Left renal pelvis (tissue), 4 donors: ENCODE results near the gene LMX1B. TPM values are rescaled to one million over a fixed set of nuclear protein-coding genes. Genes with fewer than 3 reads are reported as not detected.

Source experiments
- DNase-seq, 4 donors: peaks; one replicate each; pipeline ENCODE4 v3.0.0-alpha.2; 2013; ENCODE audit warnings: low read depth in 4 of 4, low spot score in 3 of 4
- polyA plus RNA-seq, 4 donors: library from polyadenylated mRNA; unstranded; fragments of 120-200 nt; gene quantifications; one replicate each; pipeline ENCODE4 v1.2.1, GENCODE V29; 2013; ENCODE audit not compliant: insufficient read length in 4 of 4

Gene LMX1B
- polyA plus RNA-seq, 4 donors, result 2.0 to 20.2 (median 16.6) TPM

DNA sequence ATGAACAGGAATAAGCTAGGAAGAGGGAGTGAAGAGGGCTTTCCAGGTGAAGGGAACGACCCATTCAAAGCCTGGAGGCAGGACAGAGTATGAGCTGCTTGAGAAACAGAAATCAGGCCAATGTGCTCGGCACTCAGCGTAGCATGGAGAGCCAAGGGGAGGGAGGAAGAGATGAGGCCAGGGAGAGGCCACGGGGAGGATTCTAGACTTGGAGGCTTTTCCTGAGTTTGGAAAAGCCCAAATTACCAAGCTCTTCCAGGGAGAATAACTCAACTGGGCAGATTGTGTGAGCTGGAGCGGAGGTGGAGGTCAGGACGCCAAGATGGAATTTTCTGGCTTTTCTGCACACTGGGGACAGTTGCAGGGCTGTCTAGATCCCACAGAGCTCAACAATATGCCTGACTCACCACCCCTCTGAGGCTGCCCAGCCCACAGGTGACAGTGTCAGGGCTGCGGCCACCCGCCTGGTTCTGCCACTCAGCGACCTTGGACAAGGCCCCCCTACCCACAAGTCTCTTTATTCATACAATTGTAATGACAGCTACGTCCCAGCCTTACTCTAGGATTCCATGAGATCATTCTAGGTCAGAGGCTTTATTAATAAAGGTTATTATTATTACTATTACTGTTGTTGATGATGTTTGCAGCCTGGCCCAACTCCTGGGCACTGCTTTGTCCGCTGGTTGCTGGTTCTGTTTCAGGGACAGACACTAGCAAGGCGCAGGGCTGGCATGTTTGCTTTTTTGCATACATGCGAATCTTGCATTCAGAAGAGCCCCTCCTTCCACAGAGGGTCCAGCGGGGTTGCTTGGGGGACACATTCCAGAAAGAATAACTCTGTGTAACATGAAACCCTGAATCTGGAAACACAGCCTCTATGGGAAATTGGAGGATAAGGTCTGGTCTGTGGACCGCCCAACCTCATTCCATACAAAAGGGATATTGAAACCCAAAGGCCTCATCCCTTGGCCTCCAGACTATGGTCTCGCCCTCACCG lies 9.4 kb upstream of the LMX1B start:
- no peak for DNase-seq

DNA sequence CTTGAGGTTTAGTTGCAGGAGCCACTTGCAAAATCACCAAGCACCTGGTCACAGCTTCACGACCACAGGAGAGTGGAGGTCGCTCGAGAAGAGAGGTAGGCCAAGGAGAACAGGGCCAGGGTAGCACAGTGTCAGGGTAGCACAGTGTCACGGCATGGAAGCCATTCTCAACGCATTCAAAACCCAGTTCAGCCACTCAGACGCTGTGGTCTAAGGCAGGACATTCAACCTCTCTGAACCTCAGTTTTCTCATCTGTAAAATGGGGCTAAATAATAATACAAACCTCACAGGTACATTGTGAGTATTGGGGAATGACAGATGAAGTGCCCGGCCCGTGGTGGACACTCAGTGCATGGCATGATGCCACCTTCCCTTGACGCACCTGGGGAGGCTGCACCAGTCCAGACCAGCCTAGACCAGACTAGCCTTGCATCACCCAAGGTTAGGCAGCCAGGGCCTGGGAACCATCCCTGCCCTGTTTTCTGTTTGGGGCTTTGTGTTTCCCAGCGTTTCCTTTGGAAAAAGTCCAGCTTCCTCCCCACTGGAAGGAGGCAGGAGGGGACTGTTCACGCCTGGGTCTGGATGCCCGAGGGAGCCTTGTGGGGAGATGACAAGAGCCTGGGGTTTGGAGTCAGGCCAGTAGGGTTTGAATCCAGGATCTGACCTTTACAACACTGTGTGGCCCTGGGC lies 7.8 kb upstream of the LMX1B start:
- no peak for DNase-seq

DNA sequence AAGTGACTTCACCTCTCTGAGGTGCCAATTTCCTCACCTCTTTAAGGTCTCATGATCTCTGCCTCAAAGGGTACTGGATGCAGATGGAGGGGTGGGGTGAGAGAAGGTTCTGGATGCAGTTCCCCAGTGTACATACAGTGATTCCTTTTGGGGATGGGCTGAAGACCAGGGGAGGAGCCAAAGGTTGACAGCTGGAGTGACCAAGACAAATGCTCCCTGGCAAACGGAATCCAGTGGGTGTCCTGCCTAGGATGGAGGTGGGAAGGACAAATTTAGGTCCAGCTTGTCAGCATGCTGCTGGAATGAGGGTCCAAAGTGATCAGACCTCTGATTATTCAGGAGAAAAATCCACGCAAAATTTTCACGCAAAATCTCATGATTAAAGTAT lies 7.3 kb upstream of the LMX1B start:
- no peak for DNase-seq

DNA sequence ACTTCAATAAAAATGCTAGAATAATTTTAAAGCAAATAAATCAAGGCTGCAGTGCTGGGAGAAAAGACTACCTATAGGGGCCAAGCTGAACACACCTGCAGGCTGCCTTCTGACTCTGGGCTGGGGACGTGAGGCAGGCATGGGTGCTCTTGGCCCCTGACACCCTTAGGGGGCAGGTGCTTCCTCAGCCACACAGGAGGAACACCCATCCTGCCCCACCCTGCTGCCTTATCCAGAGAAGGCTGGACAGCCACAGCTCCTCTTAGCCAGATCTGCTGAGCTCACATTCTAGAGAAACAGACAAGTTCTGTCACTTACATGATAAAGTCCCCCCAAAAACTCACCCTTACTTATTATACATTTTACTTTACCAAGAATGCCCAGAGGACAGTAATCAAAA lies 6.6 kb upstream of the LMX1B start:
- no peak for DNase-seq

DNA sequence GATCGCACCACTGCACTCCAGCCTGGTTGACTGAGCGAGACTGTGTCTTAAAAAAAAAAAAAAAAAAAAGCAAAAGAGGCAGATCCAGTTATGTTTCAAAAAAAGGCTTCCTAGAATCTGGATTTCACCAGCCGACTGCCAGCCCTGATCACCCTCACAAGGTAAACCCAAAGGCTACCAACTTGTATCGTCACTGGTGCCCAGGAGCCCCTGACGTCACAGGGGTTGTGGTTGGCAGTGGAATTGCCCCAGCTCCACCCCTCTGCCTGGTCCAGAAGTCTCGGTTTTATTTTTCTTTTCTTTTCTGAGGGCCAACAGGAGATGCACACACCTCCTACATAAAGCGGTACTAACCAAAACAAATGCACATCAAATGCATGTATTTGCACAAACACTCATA lies 6.0 kb upstream of the LMX1B start:
- no peak for DNase-seq

DNA sequence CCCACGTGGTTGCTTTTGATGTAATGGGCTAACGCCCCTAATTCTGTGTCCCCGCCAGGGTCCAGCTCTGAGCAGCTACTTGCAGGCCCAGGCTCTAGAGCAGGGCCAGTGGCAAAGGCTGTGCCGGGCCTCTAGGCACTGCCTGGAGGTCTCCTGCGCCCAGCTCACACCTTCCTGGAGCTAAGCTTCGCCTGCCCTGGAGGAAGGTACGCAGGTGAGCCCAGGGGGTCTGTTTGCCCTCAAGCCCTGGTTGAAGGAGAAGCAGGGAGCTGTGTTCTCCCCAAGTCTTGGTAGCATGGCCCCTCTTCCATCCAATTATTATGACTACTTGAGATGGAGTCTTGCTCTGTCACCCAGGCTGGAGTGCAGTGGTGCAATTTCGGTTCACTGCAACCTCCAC lies 5.2 kb upstream of the LMX1B start:
- DNase-seq, result no peak

DNA sequence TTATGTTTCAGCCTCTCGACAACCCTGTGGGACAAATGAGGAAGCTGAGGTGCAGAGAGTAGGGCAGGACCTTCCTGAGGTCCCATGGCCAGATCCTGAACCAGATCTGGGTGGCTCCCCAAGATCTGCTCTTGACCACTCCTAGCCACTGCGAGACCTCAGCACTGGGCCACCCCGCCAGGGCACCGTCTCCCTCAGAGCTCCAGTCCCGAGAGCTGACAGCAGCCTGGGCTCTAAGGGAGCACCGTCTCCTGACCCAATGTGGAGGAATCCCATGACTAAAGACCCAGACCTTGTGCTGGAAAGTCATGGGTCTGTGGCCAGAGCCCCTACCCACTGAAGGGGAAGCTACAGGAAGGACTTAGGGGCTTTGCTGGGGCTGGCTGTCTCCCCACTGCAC lies 4.5 kb upstream of the LMX1B start:
- DNase-seq, result no peak

DNA sequence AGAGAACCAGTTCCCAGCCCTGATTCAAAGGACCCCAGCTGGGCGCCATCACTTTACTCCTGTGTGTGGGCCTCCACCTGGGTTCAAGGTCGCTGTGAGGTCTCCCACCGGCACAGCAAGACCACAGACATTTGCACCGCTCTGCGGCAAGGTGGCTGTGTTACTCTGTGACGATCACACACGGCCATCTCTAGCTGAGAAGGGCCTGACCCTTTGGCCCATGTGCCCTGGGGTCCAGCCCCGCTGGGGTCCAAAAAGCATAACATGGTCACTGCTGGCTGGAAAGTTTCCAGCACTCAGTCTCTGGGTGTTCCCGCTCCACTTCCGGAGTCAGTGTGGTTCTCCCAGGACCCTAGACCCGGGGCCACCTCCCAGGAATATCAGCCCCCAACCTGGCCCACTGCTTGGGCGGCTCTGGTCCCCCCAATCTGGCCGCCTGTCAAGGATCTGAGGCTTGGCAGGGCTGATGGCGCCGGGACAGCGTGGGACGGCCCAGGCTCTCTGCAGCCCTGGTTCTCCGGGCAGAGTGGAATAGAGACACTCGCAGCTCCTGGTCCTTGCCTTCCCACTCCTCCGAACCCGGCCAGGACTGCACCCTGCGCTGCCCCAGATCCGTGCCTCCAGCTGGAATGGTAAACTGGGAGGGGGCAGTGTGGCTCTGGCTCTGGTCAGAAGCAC lies 3.9 kb upstream of the LMX1B start:
- DNase-seq, result no peak

DNA sequence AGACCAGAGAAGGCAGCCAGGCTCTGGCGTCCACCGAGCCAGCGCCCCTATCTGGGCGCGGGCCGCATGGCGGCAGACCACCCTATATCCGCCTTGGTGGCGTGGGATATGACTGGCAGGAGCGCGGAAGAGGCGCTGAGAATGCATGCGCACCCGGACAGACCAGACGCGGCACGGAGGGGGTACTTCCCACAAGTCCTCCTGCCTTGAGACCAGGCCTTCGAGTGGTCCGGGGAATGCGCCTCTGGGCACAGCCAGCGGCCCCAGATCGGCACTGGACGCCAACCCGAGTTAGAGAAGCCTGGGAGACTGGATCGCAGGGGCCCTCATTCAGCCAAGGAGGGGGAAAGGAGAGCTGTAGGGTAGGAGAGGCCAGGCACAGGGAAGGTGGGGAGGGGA lies 2.5 kb upstream of the LMX1B start:
- DNase-seq, result no peak

DNA sequence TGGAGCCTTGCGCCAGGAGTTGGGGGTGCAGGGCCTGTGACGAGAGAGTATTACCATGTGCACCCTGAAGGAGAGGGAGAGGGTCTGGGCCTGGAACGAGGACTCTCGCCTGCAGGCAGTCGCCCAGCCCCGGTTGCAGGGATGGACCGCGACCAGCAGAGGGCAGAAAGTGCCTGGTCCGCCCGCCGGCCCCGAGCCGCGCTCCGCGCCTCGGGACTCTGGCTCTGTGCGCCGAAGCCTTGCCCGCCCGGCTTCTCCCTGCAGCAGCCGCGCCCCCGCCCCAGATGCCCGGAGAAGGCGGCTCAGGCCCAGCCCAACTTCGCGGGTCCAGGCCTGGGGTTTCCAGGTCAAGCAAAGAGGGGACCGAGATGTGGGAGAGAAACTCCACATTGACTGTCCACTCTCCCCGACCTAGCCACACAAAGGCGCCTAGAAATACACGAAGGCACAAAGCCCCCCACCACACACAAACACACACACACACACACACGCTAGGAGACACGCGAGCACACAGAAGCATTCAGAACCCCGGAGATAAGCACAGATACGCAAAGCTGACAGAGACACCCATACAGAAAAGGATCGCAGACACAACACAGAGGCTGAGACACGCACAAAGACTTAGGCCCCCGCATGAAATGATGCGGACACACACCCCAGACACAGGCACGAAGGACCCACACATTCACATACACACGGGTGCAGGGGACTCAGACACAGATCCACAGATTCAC lies 2.0 kb upstream of the LMX1B start:
- DNase-seq, result no peak

DNA sequence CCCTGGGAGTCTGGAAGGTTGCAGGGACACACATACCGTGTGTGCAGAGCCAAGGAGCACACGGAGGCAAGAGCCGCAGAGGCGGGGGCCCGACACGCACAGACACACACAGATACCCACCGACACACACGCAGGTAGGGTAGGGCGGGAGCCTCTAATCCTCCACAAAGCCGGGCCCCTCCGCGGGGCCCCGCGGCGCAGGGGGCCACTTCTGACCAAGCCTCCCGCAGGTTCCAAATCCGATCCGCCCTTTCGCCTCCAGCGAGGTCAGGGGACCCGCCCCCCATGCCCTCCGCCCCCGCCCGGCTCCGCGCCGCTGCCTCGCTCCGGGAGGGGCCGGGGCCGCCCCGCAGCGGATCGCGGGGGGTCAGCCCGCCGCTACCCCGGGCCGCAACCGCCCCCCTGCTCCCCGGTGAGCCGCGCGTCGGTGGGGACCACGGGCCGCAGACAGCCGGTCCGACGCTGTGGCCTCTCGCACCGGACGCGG lies 1.4 kb upstream of the LMX1B start:
- no peak for DNase-seq

DNA sequence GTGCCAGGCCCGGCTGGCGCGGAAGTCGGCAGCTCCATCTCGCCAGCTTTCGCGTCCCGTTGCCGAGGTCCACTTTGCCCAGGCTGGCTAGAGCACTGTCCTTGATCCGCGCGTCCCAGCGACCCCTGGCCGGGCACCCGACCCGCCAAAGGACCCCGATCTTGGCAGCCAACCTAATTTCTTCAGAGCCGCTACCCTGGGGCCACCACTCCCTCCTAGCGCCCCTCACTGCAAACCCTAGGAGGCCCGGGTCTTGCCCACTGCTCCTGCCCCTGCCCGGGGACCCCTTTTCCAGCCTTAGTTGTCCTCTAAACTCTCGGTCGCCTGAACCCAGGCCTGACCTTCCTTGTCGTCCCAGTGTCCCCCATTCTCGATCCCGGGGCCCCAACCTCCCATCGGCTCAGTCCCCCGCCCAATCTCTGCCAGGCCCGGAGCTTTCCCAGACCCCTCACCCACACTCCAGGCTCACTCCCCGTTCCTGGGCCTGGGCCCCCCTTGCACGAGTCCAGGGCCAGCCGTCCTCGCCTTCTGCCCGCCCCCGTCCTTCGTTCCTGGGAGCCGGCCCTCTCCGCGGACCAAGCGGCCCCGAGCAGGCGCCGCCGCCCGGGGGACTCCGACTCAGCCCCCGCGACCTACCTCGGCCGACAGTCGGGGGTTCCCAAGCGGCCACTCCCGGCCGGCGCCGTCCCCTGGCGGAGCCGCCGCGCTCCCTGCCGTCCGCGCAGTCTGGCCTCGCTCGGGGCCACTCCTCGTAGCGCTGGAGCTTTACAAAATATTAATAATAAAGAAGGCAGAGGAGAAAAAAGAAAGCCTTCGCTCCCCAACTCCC lies 701 bp upstream of the LMX1B start:
- no peak for DNase-seq

DNA sequence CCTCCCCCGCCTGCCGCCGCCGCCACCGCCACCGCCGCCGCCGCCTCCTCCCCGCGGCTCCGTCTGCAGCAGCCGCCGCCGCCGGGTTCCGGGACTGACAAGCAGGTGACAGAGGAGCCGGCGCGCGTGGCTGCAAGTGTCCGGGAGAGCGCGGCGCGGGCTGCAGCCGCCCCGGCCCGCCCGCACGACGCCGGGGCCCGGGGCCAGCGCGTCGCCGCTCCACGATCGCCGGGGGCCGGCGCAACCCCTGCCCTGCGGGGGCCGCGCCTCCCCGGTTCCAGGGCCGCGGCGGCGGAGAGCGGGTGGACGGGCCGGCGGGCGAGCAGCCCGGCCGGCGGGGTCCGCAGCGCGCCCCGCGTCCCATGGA lies 343 bp downstream of the LMX1B start:
- DNase-seq, result no peak

DNA sequence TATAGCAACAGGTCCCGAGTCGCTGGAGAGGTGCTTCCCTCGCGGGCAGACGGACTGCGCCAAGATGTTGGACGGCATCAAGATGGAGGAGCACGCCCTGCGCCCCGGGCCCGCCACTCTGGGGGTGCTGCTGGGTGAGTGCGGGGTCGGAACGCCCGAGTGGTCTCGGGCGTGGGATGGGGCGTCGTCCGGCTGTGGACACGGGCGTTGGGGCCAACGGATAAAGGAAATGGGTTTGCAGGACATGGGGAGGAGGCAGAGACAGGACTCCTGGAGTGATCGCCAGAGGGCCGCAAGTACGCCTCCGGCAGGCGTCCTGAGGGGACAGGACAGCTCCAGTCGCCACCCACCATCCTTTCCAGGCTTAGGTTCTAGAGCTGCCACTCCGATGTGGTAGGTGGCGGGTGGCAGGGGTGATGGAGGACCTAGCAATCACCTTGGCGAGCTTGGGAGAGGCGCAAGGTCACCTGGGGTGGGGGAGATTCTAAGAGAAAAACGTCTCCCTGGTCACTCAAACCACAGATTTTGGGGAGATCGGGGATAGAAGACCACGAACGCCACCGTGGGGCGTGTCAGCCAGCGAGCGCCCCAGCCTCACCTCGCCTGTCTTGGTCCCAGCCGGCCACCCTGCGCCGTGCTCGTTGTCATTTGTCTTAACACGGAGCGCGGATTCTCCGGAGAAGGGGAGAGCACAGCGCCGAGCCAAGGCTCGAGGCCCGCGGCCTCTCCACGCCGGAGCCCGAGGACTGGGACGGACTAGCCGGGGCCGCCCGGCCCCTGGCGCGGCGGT lies 922 bp downstream of the LMX1B start:
- no peak for DNase-seq

DNA sequence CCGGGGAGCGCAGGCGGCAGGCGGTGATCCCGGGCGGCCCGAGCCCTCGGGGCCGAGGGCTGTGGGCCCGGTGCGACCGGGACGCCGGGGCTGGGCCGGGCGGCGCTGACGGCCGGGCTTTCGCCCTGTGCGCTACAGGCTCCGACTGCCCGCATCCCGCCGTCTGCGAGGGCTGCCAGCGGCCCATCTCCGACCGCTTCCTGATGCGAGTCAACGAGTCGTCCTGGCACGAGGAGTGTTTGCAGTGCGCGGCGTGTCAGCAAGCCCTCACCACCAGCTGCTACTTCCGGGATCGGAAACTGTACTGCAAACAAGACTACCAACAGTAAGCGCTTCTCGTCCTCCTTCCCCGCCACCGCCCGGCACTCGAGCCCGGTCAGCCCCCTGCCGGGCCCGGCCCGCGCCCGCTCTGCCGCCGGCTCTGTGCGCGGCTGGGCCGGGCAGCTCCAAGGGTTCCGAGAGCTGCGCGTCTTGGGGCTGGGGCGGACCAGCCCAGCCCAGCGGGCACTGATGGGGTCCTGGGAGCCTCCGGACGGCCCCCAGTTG lies 1.6 kb downstream of the LMX1B start:
- DNase-seq, result no peak

DNA sequence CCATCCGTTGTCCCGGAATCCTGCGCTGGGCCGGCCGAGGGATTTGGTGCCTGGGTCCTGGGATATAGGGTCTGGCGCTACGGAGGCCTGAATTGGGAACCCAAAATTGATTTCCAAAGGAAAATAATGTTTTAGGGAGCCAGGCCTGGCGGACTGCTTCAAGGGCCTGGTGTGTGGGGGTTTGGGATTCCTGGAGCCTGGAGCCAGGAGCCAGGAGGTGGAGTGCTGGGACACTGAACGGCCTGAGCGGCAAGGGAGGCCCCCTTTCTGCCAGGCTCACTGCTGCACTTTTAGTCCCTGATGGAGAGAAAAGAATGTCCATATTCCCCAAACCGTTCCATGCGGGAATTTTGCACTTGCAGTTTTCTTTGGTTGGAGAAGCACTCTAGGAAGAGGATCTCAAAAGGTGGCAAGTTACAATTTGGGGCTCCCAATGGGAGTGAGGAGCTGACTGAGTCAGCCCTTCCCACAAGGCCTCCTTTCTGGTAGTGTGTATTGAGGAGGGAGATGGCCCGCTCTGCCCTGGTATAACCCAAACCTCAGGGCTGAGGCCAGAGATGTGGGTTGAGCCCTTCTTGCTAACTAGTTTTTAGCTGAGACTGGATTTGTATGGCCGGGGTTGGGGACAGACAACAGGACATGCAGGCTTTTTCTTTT lies 2.2 kb downstream of the LMX1B start:
- DNase-seq, result no peak

DNA sequence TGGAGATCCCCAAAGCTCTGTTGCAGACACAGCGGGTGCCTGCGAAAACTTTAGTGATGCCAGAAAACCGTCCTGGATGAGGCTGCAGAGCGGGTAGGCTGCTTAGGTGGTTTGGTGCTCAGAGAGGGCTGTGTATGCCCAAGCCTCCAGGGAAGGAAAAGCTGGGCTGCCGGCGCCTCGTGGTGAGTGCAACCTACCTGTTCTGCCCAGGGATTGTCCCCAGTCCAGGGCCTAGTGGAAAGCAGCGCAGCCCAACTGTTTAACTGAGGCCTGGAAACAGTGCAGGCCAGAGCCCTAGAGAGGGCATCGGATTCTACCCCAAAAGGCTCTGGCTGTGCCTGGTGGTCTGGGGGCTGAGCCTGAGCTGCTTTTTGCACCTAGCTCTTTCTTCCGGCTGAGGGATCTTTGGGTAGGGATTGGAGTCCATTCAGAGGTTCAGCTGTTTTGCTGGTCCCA lies 2.8 kb downstream of the LMX1B start:
- DNase-seq, result no peak
